AG09309 (cell line): ENCODE results near the gene DDX46.
"Not testable (repeated sequence)": the region's sequence is repeated elsewhere in the genome, so short reads cannot be mapped to it uniquely, and the experiment has no call there.

ENCODE experiments used
- DNase-seq: peaks from one replicate; pipeline ENCODE4 v3.0.0-alpha.2; 2010; ENCODE audit warnings: low read depth
- H3K4me3 ChIP-seq: 2 replicates; pipeline ENCODE4 v1.5.1; 2011; ENCODE audit warnings: mild to moderate bottlenecking, low read depth, low read length, moderate library complexity; ENCODE audit not compliant: control insufficient read depth
- CTCF ChIP-seq: IDR thresholded peaks from 2 replicates; pipeline ENCODE4 v1.5.1; 2011; ENCODE audit warnings: mild to moderate bottlenecking, low read depth, low read length, inconsistent platforms; ENCODE audit not compliant: insufficient read depth, control insufficient read depth; ENCODE audit errors: missing control alignments

The DDX46 gene

GRCh38 chr5:134749415-134749814, 9.2 kb upstream of the DDX46 start:
- no peak for DNase-seq
- no peak for TF ChIP-seq CTCF
- no peak overlapping the region for H3K4me3 ChIP-seq

GRCh38 chr5:134758176-134758503, 439 bp upstream of the DDX46 start:
- peak overlapping the region; percentile 83 for H3K4me3 ChIP-seq
- DNase-seq = no peak
- TF ChIP-seq CTCF = no peak

- DNase-seq = not testable (repeated sequence)
Measured at GRCh38 chr5:134767528-134768291, 9.1 kb downstream of the DDX46 start.

GRCh38 chr5:134769206-134769605, 10.6 kb downstream of the DDX46 start:
- H3K4me3 ChIP-seq = no peak overlapping the region
- TF ChIP-seq CTCF = no peak
- DNase-seq = no peak

More at GRCh38 chr5:134767528-134768291, 9.1 kb downstream of the DDX46 start:
- H3K4me3 ChIP-seq = not testable (repeated sequence)

DNA sequence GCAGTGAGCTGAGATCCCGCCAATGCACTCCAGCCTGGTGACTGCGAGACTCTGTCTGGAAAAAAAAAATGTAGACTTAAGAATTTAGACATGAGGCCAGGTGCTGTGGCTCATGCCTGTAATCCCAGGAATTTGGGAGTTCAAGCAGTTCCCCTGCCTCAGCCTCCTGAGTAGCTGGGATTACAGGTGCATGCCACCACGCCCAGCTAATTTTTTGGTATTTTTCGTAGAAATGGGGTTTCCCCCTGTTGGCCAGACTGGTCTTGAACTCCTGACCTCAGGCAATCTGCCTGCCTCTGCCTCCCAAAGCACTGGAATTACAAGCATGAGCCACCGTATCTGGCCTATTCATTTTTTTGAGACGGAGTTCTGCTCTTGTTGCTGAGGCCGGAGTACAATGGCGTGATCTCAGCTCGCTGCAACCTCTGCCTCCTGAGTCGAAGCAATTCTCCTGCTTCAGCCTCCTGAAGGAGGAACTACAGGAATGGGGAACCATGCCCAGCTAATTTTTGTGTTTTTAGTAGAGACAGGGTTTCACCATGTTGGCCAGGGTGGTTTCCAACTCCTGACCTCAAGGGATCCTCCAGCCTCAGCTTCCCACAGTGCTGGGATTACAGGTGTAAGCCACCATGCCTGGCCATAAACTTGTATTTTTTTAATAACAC, 14.0 kb downstream of the DDX46 start:
- TF ChIP-seq CTCF = no peak
- no peak for DNase-seq
- no peak overlapping the region for H3K4me3 ChIP-seq

GRCh38 chr5:134777366-134777765, 18.8 kb downstream of the DDX46 start:
- no peak for DNase-seq
- no peak for TF ChIP-seq CTCF
- H3K4me3 ChIP-seq = no peak overlapping the region

DNA sequence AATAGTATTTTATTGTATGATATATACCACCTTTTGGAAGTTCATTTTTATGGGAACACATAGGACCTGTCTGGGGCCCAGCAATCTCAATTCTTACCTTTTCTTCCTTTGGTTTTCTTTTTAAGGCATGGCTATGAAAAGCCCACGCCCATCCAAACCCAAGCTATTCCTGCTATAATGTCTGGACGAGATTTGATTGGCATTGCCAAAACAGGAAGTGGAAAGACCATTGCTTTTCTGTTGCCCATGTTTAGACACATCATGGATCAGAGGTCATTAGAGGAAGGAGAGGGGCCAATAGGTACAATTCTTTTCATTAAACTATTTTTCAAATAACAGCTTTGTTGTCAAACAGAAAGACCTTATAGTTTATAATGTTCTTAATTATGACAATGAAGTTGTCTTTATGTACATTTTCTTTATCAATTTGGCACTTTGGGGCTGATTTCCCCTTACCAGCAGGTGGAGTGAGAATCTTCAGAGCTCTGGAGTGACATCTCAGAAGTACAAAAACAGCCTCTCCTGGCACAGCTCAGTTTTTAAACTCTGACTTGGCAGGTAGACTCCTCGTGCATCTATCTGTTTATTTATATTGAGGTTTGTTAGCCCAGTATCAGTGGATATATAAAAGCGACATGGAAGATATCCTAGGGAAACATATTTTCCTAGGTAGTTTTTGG, 25.8 kb downstream of the DDX46 start:
- no peak for DNase-seq
- TF ChIP-seq CTCF = peak; percentile 20
- no peak overlapping the region for H3K4me3 ChIP-seq
